ENCODE data around the gene SYNGR2. TPM values are rescaled to one million over a fixed set of nuclear protein-coding genes. Genes with fewer than 3 reads are reported as not detected.

SYNGR2 gene
- total RNA-seq, 1 donor from 2014 or later: 217 TPM

GRCh38 chr17:78180508-78180907 is 12.1 kb downstream of the SYNGR2 start:
- ATAC-seq: no peak

GRCh38 chr17:78182504-78182903 is 14.1 kb downstream of the SYNGR2 start:
- H3K9me3 ChIP-seq: no peaks in the 10 kb centered on the region
- TF ChIP-seq CTCF (IDR thresholded peaks at IDR 0.05): no peak
- DNase-seq: no peak
- no peak overlapping the region for H3K27ac ChIP-seq
- intact Hi-C loops (cut with DNase I): no loop called here
- H3K4me3 ChIP-seq: no peak overlapping the region
- H3K36me3 ChIP-seq: no peaks in the 10 kb centered on the region
- peaks cover 55% of the 10 kb centered on the region for H3K4me1 ChIP-seq
- no peaks in the 10 kb centered on the region for H3K27me3 ChIP-seq (ENCODE audit: low read depth)
- ATAC-seq: no peak

More at GRCh38 chr17:78180508-78180907, 12.1 kb downstream of the SYNGR2 start:
- TF ChIP-seq CTCF (IDR thresholded peaks at IDR 0.05): no peak
- no peaks in the 10 kb centered on the region for H3K27me3 ChIP-seq (ENCODE audit: low read depth)
- H3K9me3 ChIP-seq: no peaks in the 10 kb centered on the region
- H3K4me3 ChIP-seq: peak overlapping the region; percentile 10
- intact Hi-C loops (cut with DNase I): no loop called here
- DNase-seq: no peak
- H3K36me3 ChIP-seq: no peaks in the 10 kb centered on the region
- H3K4me1 ChIP-seq: peaks cover 55% of the 10 kb centered on the region
- peak overlapping the region; percentile 72 for H3K27ac ChIP-seq

- no peak overlapping the region for H3K4me3 ChIP-seq
- H3K27me3 ChIP-seq (ENCODE audit: low read depth): no peaks in the 10 kb centered on the region
- peaks cover 66% of the 10 kb centered on the region for H3K4me1 ChIP-seq
- H3K36me3 ChIP-seq: no peaks in the 10 kb centered on the region
- no peak overlapping the region for H3K27ac ChIP-seq
- DNase-seq (no peak), ATAC-seq (no peak)
- no peak for TF ChIP-seq CTCF (IDR thresholded peaks at IDR 0.05)
- H3K9me3 ChIP-seq: no peaks in the 10 kb centered on the region
- intact Hi-C loops (cut with DNase I): no loop called here
These were observed 15.5 kb downstream of the SYNGR2 start for GRCh38 chr17:78183916-78184315.

GRCh38 chr17:78184351-78184750 is 16.0 kb downstream of the SYNGR2 start:
- H3K36me3 ChIP-seq: no peaks in the 10 kb centered on the region
- ATAC-seq: no peak
- no peaks in the 10 kb centered on the region for H3K9me3 ChIP-seq
- no peaks in the 10 kb centered on the region for H3K27me3 ChIP-seq (ENCODE audit: low read depth)
- intact Hi-C loops (cut with DNase I): no loop called here
- H3K4me3 ChIP-seq: no peak overlapping the region
- H3K4me1 ChIP-seq: peaks cover 63% of the 10 kb centered on the region
- no peak for TF ChIP-seq CTCF (IDR thresholded peaks at IDR 0.05)
- DNase-seq: no peak
- H3K27ac ChIP-seq: no peak overlapping the region

GRCh38 chr17:78184868-78185267 is 16.5 kb downstream of the SYNGR2 start:
- ATAC-seq: peak in 1 of 2 donors; percentile 1
- Histone ChIP-seq H3K36me3 (no peaks in the 10 kb centered on the region), H3K9me3 (no peaks in the 10 kb centered on the region), H3K4me1 (peaks cover 63% of the 10 kb centered on the region), H3K27me3 (ENCODE audit: low read depth) (no peaks in the 10 kb centered on the region), H3K4me3 (no peak overlapping the region), H3K27ac (no peak overlapping the region)
- no peak for DNase-seq
- intact Hi-C loops (cut with DNase I): no loop called here
- TF ChIP-seq CTCF (IDR thresholded peaks at IDR 0.05): no peak
